Smooth muscle cell (in vitro differentiated cells): ENCODE data around the gene AKIRIN2. TPM values are rescaled to one million over a fixed set of nuclear protein-coding genes. Genes with fewer than 3 reads are reported as not detected.

Experiments
- DNase-seq: peaks from one replicate; lab custom pipeline; 2025; ENCODE audit not compliant: unreplicated experiment; lab: John Stamatoyannopoulos, UW
- H2AFZ ChIP-seq: fragments of 200-600 bp; sonication (generic); 2 replicates; pipeline ENCODE4 v1.6.0; 2016; ENCODE audit warnings: antibody characterized with exemption, low read depth, mild to moderate bottlenecking
- H3F3A ChIP-seq: fragments of 200-600 bp; sonication (generic); 2 replicates; pipeline ENCODE4 v1.6.0; 2017; ENCODE audit warnings: antibody characterized with exemption, low read depth
- H3K27ac ChIP-seq: fragments of 200-600 bp; sonication (generic); 2 replicates; pipeline ENCODE4 v1.5.1; 2016; ENCODE audit warnings: low read depth, mild to moderate bottlenecking
- H3K27me3 ChIP-seq: fragments of 200-600 bp; sonication (generic); 2 replicates; pipeline ENCODE4 v1.6.1; 2016; ENCODE audit warnings: low read depth, mild to moderate bottlenecking
- H3K36me3 ChIP-seq: fragments of 200-600 bp; sonication (generic); 2 replicates; pipeline ENCODE4 v1.5.1; 2016; ENCODE audit warnings: low read depth
- H3K4me1 ChIP-seq: fragments of 200-600 bp; sonication (generic); 2 replicates; pipeline ENCODE4 v1.5.1; 2016; ENCODE audit warnings: low read depth
- H3K4me2 ChIP-seq: fragments of 200-600 bp; sonication (generic); 2 replicates; pipeline ENCODE4 v1.6.0; 2016; ENCODE audit warnings: mild to moderate bottlenecking
- H3K4me3 ChIP-seq: fragments of 200-600 bp; sonication (generic); 2 replicates; pipeline ENCODE4 v1.5.1; 2016; ENCODE audit warnings: mild to moderate bottlenecking
- H3K79me2 ChIP-seq: fragments of 200-600 bp; sonication (generic); 2 replicates; pipeline ENCODE4 v1.6.0; 2016; ENCODE audit warnings: low read depth, mild to moderate bottlenecking
- H3K9ac ChIP-seq: fragments of 200-600 bp; sonication (generic); 2 replicates; pipeline ENCODE4 v1.6.0; 2016; ENCODE audit warnings: low read depth
- H3K9me3 ChIP-seq: fragments of 200-600 bp; sonication (generic); replicated peaks from 2 replicates; pipeline ENCODE4 v1.5.1; 2016; ENCODE audit warnings: low read depth
- H4K20me1 ChIP-seq: fragments of 200-600 bp; sonication (generic); 2 replicates; pipeline ENCODE4 v1.6.0; 2016; ENCODE audit warnings: low read depth
- CTCF ChIP-seq: fragments of 200-600 bp; sonication (generic); IDR thresholded peaks from 2 replicates; pipeline ENCODE4 v1.5.1; 2017; ENCODE audit warnings: borderline replicate concordance, mild to moderate bottlenecking, antibody characterized with exemption; ENCODE audit not compliant: insufficient read depth, poor library complexity, severe bottlenecking
- WGBS: methylation state at CpG from one replicate; pipeline ENCODE4 v1.1.7; 2016; ENCODE audit warnings: low lambda C conversion rate; 5-methylcytosine and 5-hydroxymethylcytosine counted together
- polyA plus RNA-seq: library from polyadenylated mRNA; unstranded; fragments of >200 nt; fragmentation: Nextera tagmentation; extraction: Ambion mirVana; gene quantifications from 2 replicates; pipeline ENCODE4 v1.2.1, GENCODE V29; 2016
- total RNA-seq: library from RNA; depleted of rRNA; stranded (reverse); fragments of >200 nt; gene quantifications from 2 replicates; pipeline ENCODE4 v1.2.3, GENCODE V29; 2014

The AKIRIN2 gene
- total and polyA plus RNA-seq, 2 experiments from 2014 or later, result 29.6 to 60.3 TPM

- Histone ChIP-seq H3K4me1 (no peaks in the 10 kb centered on the region), H4K20me1 (peaks cover 17% of the 10 kb centered on the region), H2AFZ (no peak overlapping the region), H3F3A (no peaks in the 10 kb centered on the region), H3K79me2 (no peaks in the 10 kb centered on the region), H3K27ac (no peak overlapping the region), H3K4me2 (no peak overlapping the region), H3K9ac (no peak overlapping the region), H3K36me3 (peaks cover 8% of the 10 kb centered on the region), H3K4me3 (no peak overlapping the region), H3K9me3 (no peaks in the 10 kb centered on the region), H3K27me3 (no peaks in the 10 kb centered on the region)
- DNase-seq, result no peak
- 78% methylated on average over 6 of the region's 6 CpGs for WGBS
- TF ChIP-seq CTCF, result no peak
Observed at GRCh38 chr6:87671555-87672029, 30.4 kb downstream of the AKIRIN2 start.

GRCh38 chr6:87670707-87671106 lies 31.3 kb downstream of the AKIRIN2 start:
- Histone ChIP-seq H3F3A (no peaks in the 10 kb centered on the region), H3K79me2 (no peaks in the 10 kb centered on the region), H3K4me1 (no peaks in the 10 kb centered on the region), H3K27ac (no peak overlapping the region), H3K9ac (no peak overlapping the region), H2AFZ (no peak overlapping the region), H3K4me3 (no peak overlapping the region), H4K20me1 (peaks cover 11% of the 10 kb centered on the region), H3K4me2 (no peak overlapping the region), H3K9me3 (no peaks in the 10 kb centered on the region), H3K36me3 (peaks cover 5% of the 10 kb centered on the region), H3K27me3 (no peaks in the 10 kb centered on the region)
- WGBS, result 79% methylated on average over 2 of the region's 2 CpGs
- no peak for TF ChIP-seq CTCF
- no peak for DNase-seq

- H3K36me3 ChIP-seq, result no peaks in the 10 kb centered on the region
- no peak overlapping the region for H3K4me2 ChIP-seq
- H3K79me2 ChIP-seq, result no peaks in the 10 kb centered on the region
- H3F3A ChIP-seq, result no peaks in the 10 kb centered on the region
- DNase-seq, result no peak
- H3K9ac ChIP-seq, result no peak overlapping the region
- no peak overlapping the region for H2AFZ ChIP-seq
- no peak for TF ChIP-seq CTCF
- no peak overlapping the region for H3K4me3 ChIP-seq
- H3K4me1 ChIP-seq, result no peaks in the 10 kb centered on the region
- H3K27me3 ChIP-seq, result no peaks in the 10 kb centered on the region
- 96% methylated on average over 3 of the region's 3 CpGs for WGBS
- no peaks in the 10 kb centered on the region for H3K9me3 ChIP-seq
- H4K20me1 ChIP-seq, result peaks cover 4% of the 10 kb centered on the region
- no peak overlapping the region for H3K27ac ChIP-seq
Observed at GRCh38 chr6:87669051-87669450, 33.0 kb downstream of the AKIRIN2 start.

GRCh38 chr6:87668013-87668412 lies 34.0 kb downstream of the AKIRIN2 start:
- Histone ChIP-seq H3K27me3 (no peaks in the 10 kb centered on the region), H3K27ac (no peak overlapping the region), H3K4me3 (no peak overlapping the region), H3K9me3 (no peaks in the 10 kb centered on the region), H3K4me2 (no peak overlapping the region), H4K20me1 (peaks cover 4% of the 10 kb centered on the region), H3F3A (no peaks in the 10 kb centered on the region), H3K36me3 (no peaks in the 10 kb centered on the region), H3K9ac (no peak overlapping the region), H3K79me2 (no peaks in the 10 kb centered on the region), H3K4me1 (no peaks in the 10 kb centered on the region), H2AFZ (no peak overlapping the region)
- no peak for TF ChIP-seq CTCF
- 93% methylated on average over 2 of the region's 2 CpGs for WGBS
- DNase-seq, result no peak
